GM12801 (cell line): ENCODE measurements around the gene MGST3.

ENCODE experiments used
- CTCF ChIP-seq: IDR thresholded peaks from one replicate; pipeline ENCODE4 v1.5.1; 2011; ENCODE audit warnings: control low read depth; ENCODE audit not compliant: insufficient read length; ENCODE audit errors: extremely low read depth

The MGST3 gene

DNA sequence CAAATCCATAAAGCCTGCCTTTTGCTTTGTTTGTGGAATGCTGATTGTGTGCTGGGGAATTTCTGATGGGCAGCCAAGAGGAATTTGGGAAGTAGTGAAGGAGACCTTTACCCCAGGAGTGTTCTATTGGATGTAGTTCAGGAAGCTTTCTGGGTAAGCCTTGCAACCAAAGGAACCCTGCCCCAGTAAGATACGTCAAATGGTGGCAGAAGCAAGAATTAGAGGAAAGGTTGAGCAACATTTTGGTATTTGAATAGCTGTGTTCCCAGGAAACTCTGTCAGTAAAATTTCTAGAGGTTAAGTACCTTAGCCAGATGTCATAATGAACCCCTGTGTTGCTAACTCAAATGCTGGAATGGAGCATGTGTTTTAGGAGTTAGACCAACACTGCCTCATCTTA, 6.4 kb downstream of the MGST3 start:
- no peak for TF ChIP-seq CTCF

DNA sequence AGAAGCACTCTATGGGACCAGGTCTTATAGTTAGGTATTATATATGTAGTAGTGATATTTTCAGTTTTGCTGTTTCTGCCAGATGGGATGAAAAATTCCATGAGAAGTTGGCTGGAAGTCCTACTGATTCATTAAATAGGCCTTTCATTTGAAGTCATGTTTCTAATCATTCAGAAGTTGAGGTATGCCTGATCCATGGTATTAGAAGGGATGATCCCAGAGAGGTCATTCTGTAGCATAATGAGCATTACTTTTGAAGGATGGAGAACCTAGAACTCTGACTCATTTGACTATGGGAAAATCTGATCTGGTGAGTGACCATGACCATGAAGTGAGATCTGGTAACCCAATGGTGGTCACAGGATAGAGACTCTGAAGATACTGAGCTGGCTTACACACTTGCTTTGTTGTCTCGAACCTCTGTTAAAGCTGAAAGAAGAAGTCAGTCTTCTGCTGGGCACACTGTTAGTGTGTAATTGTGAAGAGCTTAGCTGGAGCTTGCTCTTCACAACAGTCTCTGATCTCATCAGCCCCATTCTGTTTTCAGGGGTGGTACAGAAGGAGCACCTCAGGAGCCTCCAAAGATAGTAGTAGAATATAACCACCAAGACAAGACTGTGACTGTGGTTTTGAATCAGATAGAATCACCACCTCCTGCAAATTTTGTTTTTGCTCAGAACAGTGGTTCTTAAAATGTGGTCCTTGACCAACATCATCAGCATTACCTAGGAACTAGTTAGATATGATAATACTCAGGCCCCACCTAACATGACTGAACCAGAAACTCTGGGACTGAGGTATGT, 9.0 kb downstream of the MGST3 start:
- TF ChIP-seq CTCF, result no peak

DNA sequence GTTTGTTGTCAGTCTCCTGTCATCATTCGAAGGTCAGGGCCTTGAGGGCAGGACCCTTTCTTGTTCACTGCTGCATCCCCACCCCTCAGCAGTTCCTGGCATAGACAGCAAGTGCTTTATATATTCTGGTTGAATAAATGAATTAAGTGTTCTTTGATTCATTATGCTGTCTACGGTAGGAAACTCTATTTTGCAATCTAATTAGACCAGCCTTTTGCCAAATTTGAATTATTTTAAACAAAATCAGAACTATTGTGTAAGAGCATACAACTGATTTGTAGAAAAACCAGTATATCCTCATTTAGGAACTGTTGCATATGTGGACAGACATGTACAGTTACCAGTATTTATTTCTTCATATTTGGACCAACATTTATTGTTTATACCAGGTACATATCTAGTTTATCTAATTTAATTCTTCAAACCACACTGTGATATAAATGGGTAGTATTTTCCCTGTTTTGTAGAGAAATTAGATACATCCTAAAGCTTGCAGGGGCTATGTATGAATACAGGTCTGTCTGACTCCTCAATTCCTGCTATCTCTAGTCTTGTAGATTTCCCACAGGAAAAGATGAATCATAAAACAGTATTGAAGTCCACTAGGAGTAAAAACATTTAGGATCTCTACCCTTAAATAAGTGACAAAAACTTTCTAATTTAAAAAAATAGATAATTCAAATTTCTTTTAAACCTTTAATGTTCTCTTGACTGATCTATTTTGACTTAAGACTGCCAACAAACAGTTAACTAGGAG, 10.4 kb downstream of the MGST3 start:
- no peak for TF ChIP-seq CTCF

DNA sequence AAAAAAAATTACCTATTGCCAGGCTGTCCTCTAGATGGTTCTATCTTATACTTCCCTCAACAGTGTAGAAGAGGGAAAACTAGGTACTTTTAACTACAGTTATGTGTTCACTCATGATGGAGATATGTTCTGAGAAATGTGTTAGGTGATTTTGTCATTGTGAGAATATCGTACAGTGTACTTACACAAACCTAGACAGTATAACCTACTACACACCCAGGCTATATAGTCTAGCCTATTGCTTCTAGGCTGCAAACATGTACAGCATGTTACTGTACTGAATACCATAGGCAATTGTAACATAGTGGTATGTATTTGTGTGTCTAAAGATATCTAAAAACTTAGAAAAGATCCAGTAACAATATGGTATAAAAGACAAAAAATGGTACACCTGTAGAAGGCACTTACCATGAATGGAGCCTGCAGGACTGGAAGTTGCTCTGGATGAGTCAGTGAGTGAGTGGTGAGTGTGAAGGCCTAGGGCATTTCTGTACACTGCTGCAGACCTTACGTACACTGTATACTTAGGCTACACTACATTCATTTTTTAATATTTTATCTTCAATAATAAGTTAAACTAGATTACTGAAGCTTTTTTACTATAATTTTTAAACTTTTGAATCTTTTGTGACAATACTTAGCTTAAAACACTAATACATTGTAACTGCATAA, 13.2 kb downstream of the MGST3 start:
- no peak for TF ChIP-seq CTCF

GRCh38 chr1:165645654-165646366, 14.8 kb downstream of the MGST3 start:
- TF ChIP-seq CTCF, result no peak

DNA sequence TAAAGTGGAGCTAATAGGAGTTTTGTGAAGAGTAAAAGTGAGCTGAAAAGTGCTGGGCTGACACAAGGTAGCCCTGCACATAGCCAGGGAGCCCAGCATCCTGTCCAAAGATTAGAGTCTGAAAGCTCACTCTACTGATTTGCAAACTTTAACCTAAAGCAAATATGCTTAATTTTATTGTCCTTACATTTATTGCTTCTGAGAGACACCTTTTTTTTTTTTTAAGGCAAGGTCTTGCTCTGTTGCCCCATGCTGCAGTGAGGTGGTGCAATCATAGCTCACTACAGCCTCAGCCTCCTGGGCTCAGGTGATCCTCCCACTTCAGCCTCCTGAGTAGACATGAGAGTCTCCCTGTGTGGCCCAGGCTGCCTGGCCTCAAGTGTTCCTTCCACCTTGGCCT, 16.5 kb downstream of the MGST3 start:
- TF ChIP-seq CTCF, result no peak

DNA sequence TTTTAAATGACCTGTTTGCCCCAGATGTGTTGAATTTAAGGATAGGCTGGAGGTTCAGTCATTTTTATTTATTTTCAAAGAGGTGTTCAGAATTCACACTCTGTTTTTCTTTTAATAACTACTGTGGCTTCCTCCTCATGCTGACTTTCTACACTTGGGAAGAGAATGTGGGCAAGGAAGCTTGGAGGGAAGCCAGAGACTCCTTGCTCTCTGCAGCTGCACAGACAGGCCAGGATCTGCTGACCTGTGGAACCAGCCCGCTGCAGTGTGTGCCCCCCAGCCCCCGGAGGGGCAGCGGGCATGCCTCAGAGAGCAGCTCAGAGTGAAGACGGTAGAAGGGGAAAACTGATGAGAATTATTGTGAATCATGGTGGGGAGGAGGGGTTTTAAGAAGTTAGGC, 16.9 kb downstream of the MGST3 start:
- TF ChIP-seq CTCF, result no peak
